Peyer's patch (tissue), 4 donors: ENCODE measurements around the gene ZNF629.

Experiments used
- CTCF ChIP-seq, 6 experiments: fragments of 450-650 bp in 4 of 6; fragments of 200-600 bp in 2 of 6; sonication (generic) in 1 of 6; IDR thresholded peaks; one replicate each; pipeline ENCODE4 v1.5.1; 2017 to 2019; ENCODE audit warnings: antibody characterized with exemption in 6 of 6, mild to moderate bottlenecking in 3 of 6, moderate library complexity in 1 of 6
- POLR2A ChIP-seq, 2 donors: fragments of 450-650 bp; IDR thresholded peaks; one replicate each; pipeline ENCODE4 v1.5.1; 2017; ENCODE audit warnings: antibody characterized with exemption in 2 of 2, mild to moderate bottlenecking in 2 of 2, moderate library complexity in 2 of 2

GRCh38 chr16:30760577-30761426 is 26.2 kb downstream of the ZNF629 start:
- TF ChIP-seq CTCF (IDR thresholded peaks at IDR 0.05) (no peak), POLR2A (IDR thresholded peaks at IDR 0.05) (no peak)
